RWPE1 (cell line): ENCODE measurements around the gene DENND1A.

Source experiments
- CTCF ChIA-PET: fragments of 350-600 bp; sonication (Branson Sonifier 250); formaldehyde crosslinking; extraction: SDS; loops from one replicate; lab custom pipeline; 2021; lab: Yijun Ruan, JAX
- POLR2A ChIA-PET: fragments of 400-600 bp; formaldehyde crosslinking; extraction: SDS; loops from one replicate; lab custom pipeline; 2020; ENCODE audit warnings: antibody characterized with exemption; ENCODE audit not compliant: low non-redundant PET; lab: Yijun Ruan, JAX
- DNase-seq: peaks from one replicate; pipeline ENCODE4 v3.0.0; 2012; ENCODE audit warnings: low spot score
- H3K27ac ChIP-seq: fragments of 450-650 bp; 2 replicates; pipeline ENCODE4 v1.5.1; 2017
- CTCF ChIP-seq: fragments of 450-650 bp; conservative IDR thresholded peaks from 2 replicates; pipeline ENCODE4 v1.5.1; 2017; ENCODE audit warnings: low read depth, mild to moderate bottlenecking

Gene DENND1A

GRCh38 chr9:123928533-123929176 is 1.3 kb downstream of the DENND1A start:
- CTCF ChIA-PET: interaction anchor here (0.5 to 1.0 kb wide), 2 partner anchors 14 to 74 kb away, joined by 3 read pairs; no protein-coding TSS in a partner anchor
- no peak for TF ChIP-seq CTCF
- no peak for DNase-seq
- POLR2A ChIA-PET: no interaction called here
- peak overlapping the region; percentile 72 for H3K27ac ChIP-seq

- POLR2A ChIA-PET: no interaction called here
Measured at GRCh38 chr9:123927625-123928532, 2.0 kb downstream of the DENND1A start.

GRCh38 chr9:123926941-123927340 is 3.0 kb downstream of the DENND1A start:
- POLR2A ChIA-PET: no interaction called here
- no peak for TF ChIP-seq CTCF
- no peak overlapping the region for H3K27ac ChIP-seq
- CTCF ChIA-PET: no interaction called here
- no peak for DNase-seq

More at GRCh38 chr9:123927625-123928532, 2.0 kb downstream of the DENND1A start:
- CTCF ChIA-PET: interaction anchor here (1.0 kb wide), 1 partner anchor 13 kb away, joined by 3 read pairs; no protein-coding TSS in a partner anchor
- peak; percentile 55 for DNase-seq
- TF ChIP-seq CTCF: no peak
- H3K27ac ChIP-seq: no peak overlapping the region

- TF ChIP-seq CTCF: no peak
- ChIA-PET CTCF (no interaction called here), POLR2A (no interaction called here)
- DNase-seq: no peak
- H3K27ac ChIP-seq: no peak overlapping the region
Measured at GRCh38 chr9:123925819-123926218, 4.1 kb downstream of the DENND1A start.

- no peak for TF ChIP-seq CTCF
- ChIA-PET CTCF (no interaction called here), POLR2A (no interaction called here)
- H3K27ac ChIP-seq: no peak overlapping the region
- DNase-seq: no peak
Measured at GRCh38 chr9:123925161-123925560, 4.8 kb downstream of the DENND1A start.

GRCh38 chr9:123924727-123925126 is 5.2 kb downstream of the DENND1A start:
- no peak for DNase-seq
- ChIA-PET POLR2A (no interaction called here), CTCF (interaction anchor here (0.6 kb wide), 1 partner anchor 794 kb away, joined by 3 read pairs; no protein-coding TSS in a partner anchor)
- TF ChIP-seq CTCF: no peak
- no peak overlapping the region for H3K27ac ChIP-seq
